GM20431 (cell line): ENCODE measurements around the gene SYCP3.
"Not testable (repeated sequence)": the region's sequence is repeated elsewhere in the genome, so short reads cannot be mapped to it uniquely, and the experiment has no call there.

ENCODE experiments used
- in situ Hi-C: fragments of 300-500 bp; cut with MseI, MboI; formaldehyde crosslinking; loops from one replicate; pipeline ENCODE4 v1.15.0; 2020; ENCODE audit warnings: low sequenced_read_pairs; ENCODE audit not compliant: unreplicated experiment

SYCP3 gene

GRCh38 chr12:101691503-101692096 lies 47.7 kb downstream of the SYCP3 start:
- in situ Hi-C loops, result no loop called here

GRCh38 chr12:101690544-101691098 lies 48.6 kb downstream of the SYCP3 start:
- in situ Hi-C loops, result no loop called here

GRCh38 chr12:101686176-101686575 lies 53.1 kb downstream of the SYCP3 start:
- in situ Hi-C loops, result no loop called here

DNA sequence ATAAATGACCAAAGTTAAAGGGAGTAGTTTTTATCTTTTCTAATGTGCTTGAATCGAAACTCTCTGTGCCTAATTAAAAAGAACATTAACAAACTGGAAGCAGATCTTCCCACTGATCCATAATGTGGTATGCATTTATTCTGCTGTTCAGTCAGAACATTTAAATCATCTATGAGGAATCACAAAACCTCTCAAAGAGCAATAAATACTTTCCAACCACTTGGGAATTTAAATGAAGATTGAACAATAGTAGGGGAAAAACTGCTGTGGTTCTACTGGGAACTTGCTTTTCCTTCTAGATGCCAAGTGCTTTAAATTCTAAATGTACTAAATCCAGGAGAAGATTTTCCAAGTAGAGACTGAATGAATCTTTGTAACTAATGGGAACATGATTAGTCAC lies 54.2 kb downstream of the SYCP3 start:
- in situ Hi-C loops, result no loop called here

GRCh38 chr12:101681627-101682026 lies 57.6 kb downstream of the SYCP3 start:
- in situ Hi-C loops, result not testable (repeated sequence)

GRCh38 chr12:101680647-101681046 lies 58.6 kb downstream of the SYCP3 start:
- in situ Hi-C loops, result no loop called here

- in situ Hi-C loops, result no loop called here
Measured at GRCh38 chr12:101680240-101680639, 59.0 kb downstream of the SYCP3 start.
